Midbrain (tissue), 1 donor: ENCODE results near the gene TLE4.

Source experiments
- DNase-seq: peaks from one replicate; lab custom pipeline; 2025; lab: John Stamatoyannopoulos, UW

The TLE4 gene

GRCh38 chr9:79689576-79689975, 117.8 kb downstream of the TLE4 start:
- no peak for DNase-seq

GRCh38 chr9:79691496-79691895, 119.7 kb downstream of the TLE4 start:
- no peak for DNase-seq

GRCh38 chr9:79692857-79693571, 121.2 kb downstream of the TLE4 start:
- no peak for DNase-seq

GRCh38 chr9:79693750-79694149, 122.0 kb downstream of the TLE4 start:
- no peak for DNase-seq

- no peak for DNase-seq
These were observed 122.4 kb downstream of the TLE4 start for GRCh38 chr9:79694208-79694607.

- DNase-seq = no peak
These were observed 123.1 kb downstream of the TLE4 start for GRCh38 chr9:79694676-79695400.

GRCh38 chr9:79695531-79696175, 123.9 kb downstream of the TLE4 start:
- no peak for DNase-seq

GRCh38 chr9:79698967-79699366, 127.2 kb downstream of the TLE4 start:
- no peak for DNase-seq

GRCh38 chr9:79699479-79699878, 127.7 kb downstream of the TLE4 start:
- DNase-seq = no peak

- no peak for DNase-seq
These were observed 129.0 kb downstream of the TLE4 start for GRCh38 chr9:79700607-79701360.

GRCh38 chr9:79701651-79702050, 129.9 kb downstream of the TLE4 start:
- DNase-seq = no peak

- no peak for DNase-seq
These were observed 133.9 kb downstream of the TLE4 start for GRCh38 chr9:79705704-79706103.

- no peak for DNase-seq
These were observed 134.7 kb downstream of the TLE4 start for GRCh38 chr9:79706512-79706911.

- no peak for DNase-seq
These were observed 135.8 kb downstream of the TLE4 start for GRCh38 chr9:79707589-79707988.

- no peak for DNase-seq
These were observed 136.8 kb downstream of the TLE4 start for GRCh38 chr9:79708541-79708940.

GRCh38 chr9:79709743-79710674, 138.2 kb downstream of the TLE4 start:
- no peak for DNase-seq

GRCh38 chr9:79711874-79712273, 140.1 kb downstream of the TLE4 start:
- no peak for DNase-seq

- DNase-seq = no peak
These were observed 147.3 kb downstream of the TLE4 start for GRCh38 chr9:79719021-79719420.

GRCh38 chr9:79719989-79720388, 148.2 kb downstream of the TLE4 start:
- DNase-seq = no peak

- DNase-seq = no peak
These were observed 159.6 kb downstream of the TLE4 start for GRCh38 chr9:79731171-79731890.
